Neural crest cell (in vitro differentiated cells): ENCODE measurements around the gene NMS. TPM values are rescaled to one million over a fixed set of nuclear protein-coding genes. Genes with fewer than 3 reads are reported as not detected.
"Not testable (repeated sequence)": the region's sequence is repeated elsewhere in the genome, so short reads cannot be mapped to it uniquely, and the experiment has no call there.

Experiments used
- DNase-seq: peaks from one replicate; pipeline ENCODE4 v3.0.0; 2021; ENCODE audit warnings: low read depth, mixed read lengths, low spot score
- H3K27ac Mint-ChIP-seq: one replicate; pipeline ENCODE4 v1.8.0; 2021; ENCODE audit warnings: mild to moderate bottlenecking, mixed read lengths; ENCODE audit not compliant: unreplicated experiment
- H3K27me3 Mint-ChIP-seq: 2 replicates; pipeline ENCODE4 v1.8.0; 2021; ENCODE audit warnings: low read depth, mild to moderate bottlenecking, mixed read lengths
- H3K36me3 Mint-ChIP-seq: 2 replicates; pipeline ENCODE4 v1.8.0; 2021; ENCODE audit warnings: low read depth, mild to moderate bottlenecking, mixed read lengths
- H3K4me1 Mint-ChIP-seq: 2 replicates; pipeline ENCODE4 v1.8.0; 2021; ENCODE audit warnings: mixed read lengths
- H3K4me3 Mint-ChIP-seq: one replicate; pipeline ENCODE4 v1.8.0; 2021; ENCODE audit warnings: mild to moderate bottlenecking, mixed read lengths
- H3K9me3 Mint-ChIP-seq: 2 replicates; pipeline ENCODE4 v1.8.0; 2021; ENCODE audit warnings: mixed read lengths
- CTCF ChIP-seq: fragments of 200-600 bp; sonication (generic); conservative IDR thresholded peaks from 2 replicates; pipeline ENCODE4 v1.5.0; 2021; ENCODE audit warnings: antibody characterized with exemption, mild to moderate bottlenecking
- total RNA-seq: library from RNA; stranded (reverse); gene quantifications from 2 replicates; pipeline ENCODE4 v1.2.1, GENCODE V29; 2021

Gene NMS
- total RNA-seq, 1 donor from 2014 or later, result not detected

- TF ChIP-seq CTCF, result no peak
- Mint-ChIP-seq H3K4me1 (no peaks in the 10 kb centered on the region), H3K36me3 (no peaks in the 10 kb centered on the region), H3K4me3 (no peak overlapping the region), H3K9me3 (peaks cover 8% of the 10 kb centered on the region), H3K27me3 (peaks cover 15% of the 10 kb centered on the region), H3K27ac (no peak overlapping the region)
- DNase-seq, result no peak
Observed at GRCh38 chr2:100437751-100438150, 32.5 kb upstream of the NMS start.

GRCh38 chr2:100446696-100447095 is 23.6 kb upstream of the NMS start:
- Mint-ChIP-seq H3K4me1 (no peaks in the 10 kb centered on the region), H3K36me3 (peaks cover 2% of the 10 kb centered on the region), H3K27me3 (peaks cover 6% of the 10 kb centered on the region), H3K4me3 (no peak overlapping the region), H3K9me3 (peaks cover 8% of the 10 kb centered on the region), H3K27ac (no peak overlapping the region)
- no peak for TF ChIP-seq CTCF
- no peak for DNase-seq

- DNase-seq, result no peak
- Mint-ChIP-seq H3K9me3 (peaks cover 10% of the 10 kb centered on the region), H3K4me3 (no peak overlapping the region), H3K36me3 (no peaks in the 10 kb centered on the region), H3K27ac (no peak overlapping the region), H3K4me1 (no peaks in the 10 kb centered on the region), H3K27me3 (peaks cover 3% of the 10 kb centered on the region)
- TF ChIP-seq CTCF, result no peak
Observed at GRCh38 chr2:100451092-100451491, 19.2 kb upstream of the NMS start.

- DNase-seq, result no peak
- no peak for TF ChIP-seq CTCF
- H3K4me1 Mint-ChIP-seq, result no peaks in the 10 kb centered on the region
- peaks cover 10% of the 10 kb centered on the region for H3K9me3 Mint-ChIP-seq
- no peaks in the 10 kb centered on the region for H3K36me3 Mint-ChIP-seq
- H3K4me3 Mint-ChIP-seq, result no peak overlapping the region
- peaks cover 3% of the 10 kb centered on the region for H3K27me3 Mint-ChIP-seq
- H3K27ac Mint-ChIP-seq, result no peak overlapping the region
Observed at GRCh38 chr2:100451734-100452133, 18.5 kb upstream of the NMS start.

GRCh38 chr2:100453853-100454252 is 16.4 kb upstream of the NMS start:
- no peak for DNase-seq
- Mint-ChIP-seq H3K4me3 (no peak overlapping the region), H3K4me1 (no peaks in the 10 kb centered on the region), H3K36me3 (peaks cover 3% of the 10 kb centered on the region), H3K27ac (no peak overlapping the region), H3K9me3 (peaks cover 10% of the 10 kb centered on the region), H3K27me3 (no peaks in the 10 kb centered on the region)
- no peak for TF ChIP-seq CTCF

- H3K27me3 Mint-ChIP-seq, H3K4me1 Mint-ChIP-seq, H3K4me3 Mint-ChIP-seq, H3K27ac Mint-ChIP-seq, H3K36me3 Mint-ChIP-seq, DNase-seq: not testable (repeated sequence)
- peaks cover 13% of the 10 kb centered on the region for H3K9me3 Mint-ChIP-seq
Observed at GRCh38 chr2:100456357-100456756, 13.9 kb upstream of the NMS start.
